GM18519 (cell line): ENCODE measurements around the gene GRID1.
"Not testable (repeated sequence)": the region's sequence is repeated elsewhere in the genome, so short reads cannot be mapped to it uniquely, and the experiment has no call there.

ENCODE experiments used
- ATAC-seq: cut with Tn5 transposase; IDR thresholded peaks from one replicate; pipeline ENCODE4 v1.9.1; 2021; ENCODE audit warnings: mild to moderate bottlenecking, moderate library complexity; ENCODE audit not compliant: unreplicated experiment, low FRiP score

The GRID1 gene

GRCh38 chr10:86256690-86257315, 109.8 kb downstream of the GRID1 start:
- ATAC-seq: no peak

DNA sequence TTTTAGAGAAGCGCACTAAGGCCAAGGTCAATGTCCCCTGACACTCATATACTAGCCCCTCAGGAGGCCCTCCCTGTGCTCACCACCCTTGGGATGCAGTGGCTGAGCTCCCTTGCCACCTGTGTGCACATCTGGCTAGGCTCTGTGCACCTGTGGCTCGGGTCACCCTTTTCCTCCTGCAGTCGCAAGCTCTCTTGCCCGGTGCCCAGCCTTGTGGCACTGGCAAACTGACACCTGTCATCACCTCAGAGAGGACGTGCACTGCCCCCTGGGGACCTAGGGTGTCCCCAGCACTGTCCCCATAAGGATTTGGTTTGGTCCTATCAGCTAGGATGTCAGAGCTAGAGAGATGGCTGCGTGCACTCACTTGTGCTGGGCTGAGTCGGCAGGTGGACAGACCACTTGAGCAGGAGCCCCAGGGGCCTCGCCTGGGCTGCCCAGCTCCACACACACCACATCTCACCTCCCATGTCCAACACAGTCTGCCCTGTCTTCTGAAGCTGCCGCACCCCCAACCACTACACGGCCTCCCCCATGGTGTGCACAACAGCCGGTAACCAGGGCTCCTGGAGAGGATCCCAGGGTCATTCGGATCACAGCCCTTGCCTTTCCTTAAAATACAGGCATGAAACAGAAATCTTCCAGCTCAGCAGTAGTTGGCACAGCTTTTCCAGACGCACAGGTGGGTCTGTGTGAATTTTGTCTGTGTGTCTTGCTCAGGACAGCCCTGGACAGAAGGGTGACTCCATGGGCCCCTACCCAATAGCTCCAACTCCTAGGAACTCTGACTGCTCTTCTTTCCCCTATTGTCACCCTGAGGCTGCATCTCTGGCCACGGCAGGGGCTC, 111.0 kb downstream of the GRID1 start:
- no peak for ATAC-seq

DNA sequence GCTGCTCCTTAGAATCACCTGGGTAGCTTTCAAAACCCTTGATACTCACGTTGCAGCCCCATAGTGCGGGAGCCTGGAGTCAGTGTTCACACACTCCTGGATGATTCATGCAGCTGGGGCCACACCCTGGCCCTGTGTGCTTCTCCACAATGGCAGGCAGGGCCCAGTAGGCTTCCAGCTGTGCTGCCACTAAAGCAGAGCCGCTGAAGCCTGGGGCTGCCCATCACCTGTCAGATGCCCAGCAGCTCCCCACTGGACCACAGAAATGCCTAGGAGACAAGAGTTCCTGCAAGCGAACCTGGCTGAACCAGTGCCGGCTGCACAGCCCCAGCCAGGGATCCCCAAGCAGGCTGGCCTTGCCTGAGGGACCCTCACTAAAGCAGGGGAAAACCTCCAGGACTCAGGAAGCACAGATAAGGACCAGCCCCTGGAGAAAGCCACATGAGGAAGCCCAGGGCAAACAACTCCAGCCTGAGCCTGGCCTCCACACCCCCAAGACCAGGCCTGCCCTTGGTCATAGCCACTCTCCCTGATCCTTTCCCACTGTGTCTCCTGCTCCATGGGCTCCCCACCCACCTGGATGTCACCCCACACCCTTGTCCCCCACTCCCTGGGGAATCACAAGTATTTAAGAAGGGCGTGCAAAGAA, 111.9 kb downstream of the GRID1 start:
- ATAC-seq: no peak

DNA sequence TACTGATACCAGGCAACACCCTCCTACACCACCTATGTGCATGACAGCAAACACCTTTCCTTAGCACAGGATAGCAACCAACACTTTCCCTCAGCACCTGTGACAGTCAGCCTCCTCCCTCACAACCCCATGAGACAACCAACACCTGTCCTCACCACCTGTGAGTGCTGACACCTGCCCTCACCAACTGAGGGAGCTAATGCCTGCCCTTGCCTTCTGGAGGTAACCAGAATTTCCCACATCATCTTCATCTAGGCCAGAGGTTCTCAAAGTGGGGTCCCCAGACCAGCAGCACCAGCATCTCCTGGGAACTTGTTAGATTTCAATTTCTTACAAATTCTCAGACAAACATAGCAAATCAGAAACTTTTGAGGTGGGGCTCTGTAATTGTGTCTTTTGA, 112.5 kb downstream of the GRID1 start:
- no peak for ATAC-seq

DNA sequence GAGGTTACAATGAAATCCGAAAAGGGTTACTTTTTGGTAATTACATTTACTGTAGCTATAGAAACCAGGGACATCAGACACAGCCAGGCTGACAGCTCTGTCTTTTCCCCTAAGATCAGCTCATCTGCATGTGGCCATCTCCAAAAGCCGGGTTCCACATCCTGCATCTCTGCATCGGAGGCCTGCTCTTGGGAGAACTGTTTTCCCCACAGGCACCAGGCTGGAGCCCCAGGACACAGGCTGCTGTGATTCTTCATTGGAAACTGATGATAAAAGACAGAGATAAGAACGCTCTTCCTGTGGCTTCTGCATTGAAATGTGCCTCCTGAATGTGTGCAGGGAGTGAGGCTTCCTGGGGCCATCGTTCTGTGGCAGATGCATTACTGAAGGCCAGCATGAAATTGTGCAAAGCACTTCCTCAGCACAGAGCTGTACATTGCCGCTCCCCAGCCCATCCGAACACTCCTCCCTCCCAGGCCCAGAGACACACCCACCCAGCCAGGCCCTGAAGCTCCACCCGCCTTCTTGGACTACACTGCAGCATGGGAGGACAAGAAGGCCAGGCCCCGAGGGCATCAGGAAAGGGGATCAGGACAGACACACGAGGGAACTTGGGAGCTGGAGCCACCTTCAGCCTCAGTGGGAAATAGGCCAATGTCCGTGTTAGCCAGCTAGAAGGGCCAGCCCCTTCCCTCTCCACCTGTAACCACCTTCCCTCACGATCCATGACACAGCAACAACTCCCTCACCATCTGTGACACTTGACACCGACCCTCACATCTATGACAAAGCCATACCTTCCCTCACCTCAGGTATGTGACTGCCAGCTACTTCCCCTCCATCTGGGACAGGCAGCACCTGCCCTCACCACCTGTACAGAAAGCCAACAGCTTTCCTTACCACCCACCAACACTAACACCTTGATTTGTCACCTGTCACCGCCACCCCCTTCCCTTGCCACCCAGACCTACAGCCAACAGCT, 113.2 kb downstream of the GRID1 start:
- no peak for ATAC-seq

- ATAC-seq: no peak
Measured at GRCh38 chr10:86252556-86252955, 114.0 kb downstream of the GRID1 start.

DNA sequence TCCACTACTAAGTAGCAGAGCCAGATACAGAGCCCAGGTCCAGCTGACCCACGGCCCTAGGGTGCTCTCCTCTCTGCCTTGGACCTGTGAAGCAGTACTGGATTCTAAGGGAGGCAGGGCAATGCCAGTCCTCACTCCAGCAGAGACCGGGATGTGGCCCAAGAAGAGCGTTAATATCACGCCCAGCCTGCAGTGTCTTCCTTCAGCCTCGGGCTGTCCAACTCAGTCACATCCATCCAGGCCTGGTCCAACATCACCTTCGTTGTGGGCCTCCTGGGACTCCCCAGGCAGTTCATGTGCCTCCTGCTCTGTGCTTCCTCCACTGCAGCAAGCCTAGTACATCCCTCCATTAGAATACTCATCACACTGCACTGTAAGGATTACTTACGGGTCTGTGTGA, 114.5 kb downstream of the GRID1 start:
- no peak for ATAC-seq

- no peak for ATAC-seq
Measured at GRCh38 chr10:86251426-86251825, 115.2 kb downstream of the GRID1 start.

GRCh38 chr10:86250399-86250798, 116.2 kb downstream of the GRID1 start:
- ATAC-seq: no peak

GRCh38 chr10:86249794-86250193, 116.8 kb downstream of the GRID1 start:
- ATAC-seq: no peak

DNA sequence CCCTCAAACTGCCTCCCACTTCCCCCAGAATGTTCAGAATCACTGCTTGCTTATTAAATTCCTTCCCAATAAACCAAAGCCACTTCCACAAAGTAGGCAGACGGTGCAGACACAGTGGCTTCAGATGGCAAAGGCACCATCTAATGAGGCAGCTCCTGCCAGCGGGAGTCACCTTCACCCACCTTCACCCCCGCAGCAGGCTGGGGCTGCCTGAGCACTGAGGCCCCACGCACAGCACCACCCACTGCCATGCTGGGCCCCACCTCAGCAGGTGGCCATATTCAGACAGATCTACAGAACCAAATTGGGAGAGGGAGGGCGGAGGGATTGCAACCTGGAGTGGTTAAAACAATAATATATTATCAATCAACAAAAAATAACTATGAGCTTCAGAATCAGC, 118.5 kb downstream of the GRID1 start:
- no peak for ATAC-seq

DNA sequence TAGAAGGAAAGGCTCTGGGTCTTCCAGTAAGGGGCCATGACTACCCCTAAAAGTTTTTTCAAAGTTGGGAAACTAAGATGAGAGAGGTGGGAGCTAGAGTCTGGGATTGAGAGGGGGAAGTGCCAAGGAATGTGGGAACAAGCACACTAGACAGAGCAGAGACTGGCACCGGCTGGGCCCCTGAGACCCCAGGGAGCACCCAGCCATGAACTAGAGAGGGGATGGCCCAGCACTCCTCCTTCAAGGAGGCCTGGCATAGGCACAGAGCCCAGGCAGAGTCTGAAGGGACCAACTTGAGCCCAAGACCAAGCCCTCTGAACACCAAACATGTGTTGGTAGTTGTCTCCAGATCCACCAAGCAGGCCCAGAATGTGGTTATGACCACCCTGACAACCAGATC, 119.0 kb downstream of the GRID1 start:
- ATAC-seq: no peak

DNA sequence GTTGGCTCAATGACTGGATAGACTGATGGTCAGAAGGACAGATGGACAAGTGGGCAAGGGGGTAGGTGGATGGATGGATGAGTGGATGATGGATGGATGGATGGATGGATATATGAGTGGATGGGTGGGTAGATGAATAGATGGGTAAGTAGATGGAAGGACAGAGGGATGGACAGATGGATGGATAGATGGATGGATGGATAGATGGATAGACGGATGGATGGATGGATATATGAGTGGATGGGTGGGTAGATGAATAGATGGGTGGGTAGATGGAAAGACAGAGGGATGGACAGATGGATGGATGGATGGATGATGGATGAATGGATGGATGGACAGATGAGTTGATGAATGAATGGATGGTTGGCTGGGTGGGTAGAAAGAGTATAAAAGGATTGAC, 119.5 kb downstream of the GRID1 start:
- no peak for ATAC-seq

DNA sequence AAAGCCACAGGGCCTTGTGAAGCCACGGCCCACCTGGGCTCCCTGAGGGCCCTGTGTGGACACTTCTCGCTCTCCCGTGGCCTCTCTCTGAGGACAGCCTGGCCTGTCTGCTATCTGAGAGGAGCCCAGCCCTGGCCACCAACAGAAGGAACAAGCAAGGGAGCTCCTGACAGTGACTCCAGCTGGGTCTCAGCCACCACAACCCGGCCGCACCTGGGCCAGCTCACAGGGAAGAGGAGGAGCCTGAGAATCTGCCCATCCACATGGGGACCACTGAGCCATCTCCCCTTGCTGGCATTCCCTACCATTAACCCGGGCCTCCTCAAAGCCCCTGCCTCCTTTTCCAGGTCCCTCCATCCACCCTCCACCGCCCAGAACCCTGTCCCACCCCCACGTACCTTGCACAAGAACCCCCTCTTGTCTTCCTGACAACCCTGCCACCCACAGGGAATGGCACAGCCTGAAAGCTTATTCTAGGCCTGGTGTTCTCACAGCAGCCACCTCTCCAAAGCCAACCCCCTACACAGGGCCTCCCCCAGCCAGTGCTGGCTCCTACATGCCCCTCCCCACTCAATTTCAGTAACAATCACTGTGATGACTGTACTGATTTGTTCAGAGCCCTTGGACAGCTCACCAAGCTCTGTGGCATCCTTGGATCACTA, 120.2 kb downstream of the GRID1 start:
- no peak for ATAC-seq

- ATAC-seq: no peak
Measured at GRCh38 chr10:86245015-86245394, 121.6 kb downstream of the GRID1 start.

GRCh38 chr10:86244297-86245014, 122.1 kb downstream of the GRID1 start:
- no peak for ATAC-seq

DNA sequence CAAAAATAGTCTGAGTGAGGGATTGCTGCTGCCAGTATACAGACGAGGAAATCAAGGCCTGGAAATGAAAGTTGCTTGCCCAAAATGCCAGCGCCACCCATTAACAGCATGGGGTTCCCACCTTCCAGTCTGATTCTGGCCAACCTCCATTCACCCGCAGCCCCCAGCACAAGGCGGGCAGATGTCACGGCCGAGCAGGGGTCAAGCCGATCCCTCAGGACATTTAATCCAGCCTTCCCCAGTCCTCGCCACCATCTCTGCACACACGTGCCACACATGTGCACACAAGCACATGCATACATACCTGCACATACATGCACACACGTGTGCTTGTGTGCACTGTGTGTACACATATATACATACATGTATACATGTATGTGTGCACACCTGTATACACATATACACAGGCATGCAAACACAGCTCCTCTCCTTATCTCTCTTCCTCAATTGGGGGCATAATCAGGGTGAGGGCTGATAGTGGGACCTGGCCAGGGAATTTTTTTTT, 122.9 kb downstream of the GRID1 start:
- no peak for ATAC-seq

- no peak for ATAC-seq
Measured at GRCh38 chr10:86242761-86243160, 123.8 kb downstream of the GRID1 start.

- ATAC-seq: not testable (repeated sequence)
Measured at GRCh38 chr10:86238089-86238488, 128.5 kb downstream of the GRID1 start.
